Panc1 (cell line): ENCODE data around the gene RIPOR3. TPM values are rescaled to one million over a fixed set of nuclear protein-coding genes. Genes with fewer than 3 reads are reported as not detected.

Experiments used
- ATAC-seq: fragments of 200-7000 bp; cut with Tn5 transposase; 2 replicates; pipeline ENCODE4 v1.9.1; 2020; ENCODE audit warnings: mild to moderate bottlenecking, moderate library complexity
- BruUV-seq: library from RNA; stranded (reverse); fragments of 400-500 nt; replicated peaks from 2 replicates; lab custom pipeline; 2021; lab: Mats Ljungman, UMichigan
- CTCF ChIA-PET: fragments of 300-600 bp; sonication (Branson Sonifier 250); formaldehyde crosslinking; loops from one replicate; lab custom pipeline; 2022; ENCODE audit warnings: antibody characterized with exemption; lab: Charles Lee
- POLR2A ChIA-PET: fragments of 300-600 bp; sonication (Branson Sonifier 250); formaldehyde crosslinking; loops from one replicate; lab custom pipeline; 2022; ENCODE audit warnings: antibody characterized with exemption; lab: Charles Lee
- DNase-seq: peaks from one replicate; pipeline ENCODE4 v3.0.0-alpha.2; 2010; ENCODE audit warnings: low read depth, low spot score
- H3K27ac ChIP-seq: 2 replicates; pipeline ENCODE4 v1.5.1; 2011; ENCODE audit warnings: mild to moderate bottlenecking, low read length, inconsistent platforms
- H3K27me3 ChIP-seq: fragments of 200-500 bp; sonication (Bioruptor generic); 2 replicates; pipeline ENCODE4 v1.6.0; 2014; ENCODE audit warnings: low read length, inconsistent platforms; ENCODE audit not compliant: control insufficient read depth, insufficient read depth
- H3K36me3 ChIP-seq: fragments of 200-500 bp; sonication (Bioruptor generic); 2 replicates; pipeline ENCODE4 v1.5.1; 2014; ENCODE audit warnings: inconsistent platforms, mild to moderate bottlenecking, low read length, moderate library complexity; ENCODE audit not compliant: control insufficient read depth, insufficient read depth
- H3K4me1 ChIP-seq: 2 replicates; pipeline ENCODE4 v1.5.1; 2011; ENCODE audit warnings: inconsistent platforms, mild to moderate bottlenecking, low read length, moderate library complexity; ENCODE audit not compliant: control insufficient read depth, insufficient read depth
- H3K4me3 ChIP-seq, 2 experiments: 2 replicates each; pipeline ENCODE4 v1.5.1; 2011 to 2012; ENCODE audit warnings: low read depth in 2 of 2, low read length in 2 of 2, mild to moderate bottlenecking in 2 of 2, inconsistent platforms in 1 of 2, moderate library complexity in 1 of 2
- H3K9me3 ChIP-seq: fragments of 200-500 bp; sonication (Bioruptor generic); 2 replicates; pipeline ENCODE4 v1.5.1; 2014; ENCODE audit warnings: low read depth, mild to moderate bottlenecking, inconsistent platforms, low read length, moderate library complexity; ENCODE audit not compliant: control insufficient read depth, insufficient read depth
- POLR2AphosphoS5 ChIP-seq: IDR thresholded peaks from 2 replicates; pipeline ENCODE4 v1.6.1; 2012; ENCODE audit warnings: mild to moderate bottlenecking, low read depth, low read length, moderate library complexity
- SIN3A ChIP-seq: IDR thresholded peaks from 2 replicates; pipeline ENCODE4 v1.6.1; 2012; ENCODE audit warnings: low read depth, mild to moderate bottlenecking, low read length, moderate library complexity, borderline replicate concordance; ENCODE audit not compliant: insufficient read depth
- TCF7L2 ChIP-seq: IDR thresholded peaks from 2 replicates; pipeline ENCODE4 v1.6.1; 2011; ENCODE audit warnings: mild to moderate bottlenecking, low read depth, low read length, inconsistent platforms
- in situ Hi-C: cut with HindIII; loops from 2 replicates; pipeline ENCODE4 v1.10.0; 2016; ENCODE audit warnings: low sequenced_read_pairs, low pct_unique_long_range_greater_than_20kb
- intact Hi-C: fragments of 100-400 bp; cut with micrococcal nuclease; formaldehyde crosslinking; loops from one replicate; pipeline ENCODE4 v1.10.0; 2022; ENCODE audit not compliant: unreplicated experiment
- total RNA-seq: library from RNA; stranded (reverse); gene quantifications from one replicate; pipeline ENCODE4 v1.2.1, GENCODE V29; 2021; ENCODE audit not compliant: unreplicated experiment
- TF ChIP-seq, protein P1 (sequence below), 2 experiments: IDR thresholded peaks; 2 replicates each; pipeline ENCODE4 v1.6.1; 2011 to 2012; ENCODE audit warnings: low read depth in 2 of 2, control low read depth in 1 of 2, low read length in 1 of 2, mild to moderate bottlenecking in 1 of 2, moderate library complexity in 1 of 2; ENCODE audit not compliant: insufficient read depth in 1 of 2
- TF ChIP-seq, protein P2 (sequence below): fragments of 450-650 bp; IDR thresholded peaks from 2 replicates; pipeline ENCODE4 v1.5.1; 2017; ENCODE audit warnings: mild to moderate bottlenecking

Gene RIPOR3
- total RNA-seq, 1 experiment from 2014 or later = 92.5 TPM

DNA sequence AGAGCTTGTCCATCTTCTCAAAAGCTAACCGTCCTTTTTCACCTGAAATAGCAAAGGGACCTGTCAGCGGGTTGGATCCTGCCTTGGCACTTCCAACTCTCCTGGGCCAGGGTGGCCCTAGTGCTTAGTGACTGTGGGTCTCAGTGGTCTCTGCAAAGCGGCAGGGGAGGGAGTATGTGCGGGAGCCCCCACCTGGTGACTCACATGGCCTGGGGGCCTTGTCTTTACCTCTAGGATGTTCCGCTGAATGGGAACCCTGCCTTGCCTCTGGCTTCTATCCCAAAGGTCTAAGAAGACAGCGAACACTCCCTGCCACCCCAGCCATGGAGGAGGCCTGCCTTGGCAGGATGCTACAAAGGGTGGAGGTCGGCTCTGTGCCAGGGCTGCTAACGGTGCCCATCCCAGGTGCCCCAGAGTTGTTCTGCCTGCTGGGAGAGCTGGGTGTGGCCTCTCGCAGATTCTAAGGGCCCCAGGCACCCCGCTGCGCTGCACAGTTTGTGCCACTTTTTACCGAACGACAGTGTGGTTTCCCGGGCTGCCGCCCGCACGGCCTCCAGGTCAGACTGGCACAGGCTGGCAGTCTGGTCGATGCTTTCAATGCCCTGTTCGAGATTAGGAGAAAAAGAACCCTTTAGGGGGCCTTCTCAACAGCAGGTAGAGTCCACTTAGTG is 103.9 kb downstream of the RIPOR3 start:
- Histone ChIP-seq H3K4me1 (peaks cover 74% of the 10 kb centered on the region), H3K4me3 (no peak overlapping the region), H3K27ac (peak overlapping the region; percentile 70), H3K27me3 (no peaks in the 10 kb centered on the region), H3K9me3 (no peaks in the 10 kb centered on the region), H3K36me3 (peaks cover 16% of the 10 kb centered on the region)
- TF ChIP-seq POLR2AphosphoS5 (peak; percentile 7; the same call in 1 of the 2 replicates), TCF7L2 (no peak)
- ChIA-PET CTCF (no interaction called here), POLR2A (no interaction called here)
- ATAC-seq = peak; percentile 13
- intact Hi-C loops (no loop called here), in situ Hi-C loops (no loop called here)
- no TSS peak for BruUV-seq
- no peak for DNase-seq

DNA sequence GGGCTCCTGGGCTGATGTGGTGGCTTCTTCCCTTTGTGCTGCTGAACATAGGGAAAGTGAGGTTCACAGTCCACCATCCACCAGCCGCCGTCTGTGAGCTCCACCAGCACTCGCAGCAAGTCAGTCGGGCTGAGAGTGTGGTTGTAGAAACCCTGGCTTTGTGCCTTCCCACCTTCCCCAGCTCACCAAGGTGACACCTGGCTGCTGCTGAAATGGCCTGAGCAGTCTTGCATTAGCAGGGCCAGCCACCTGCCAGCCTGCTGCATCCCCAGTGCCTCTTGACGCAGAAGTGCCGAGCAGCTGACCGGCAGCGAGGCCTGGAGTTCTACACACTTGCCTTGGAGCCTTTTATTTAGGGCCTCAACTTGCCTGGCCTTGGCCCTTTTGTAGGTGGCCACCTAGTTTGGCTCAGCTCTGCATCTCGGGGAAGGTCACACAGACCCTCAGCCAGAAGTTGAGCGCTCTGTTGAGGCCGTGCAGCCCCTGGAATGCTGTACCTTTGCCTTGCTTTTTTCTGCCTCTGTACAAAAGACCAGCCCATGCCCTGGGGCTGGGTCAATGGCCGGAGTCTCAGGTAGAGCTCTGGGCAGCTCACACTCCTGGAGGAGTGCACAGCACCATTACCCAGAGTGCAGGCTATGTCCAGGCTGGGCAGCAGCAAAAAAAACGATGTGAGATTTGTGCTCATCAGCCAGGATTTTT is 104.7 kb downstream of the RIPOR3 start:
- in situ Hi-C loops = no loop called here
- CTCF ChIA-PET = no interaction called here

More for the DNA sequence above, 104.7 kb downstream of the RIPOR3 start:
- peaks cover 19% of the 10 kb centered on the region for H3K36me3 ChIP-seq
- peak overlapping the region; percentile 70 for H3K27ac ChIP-seq
- DNase-seq (no peak), ATAC-seq (no peak)
- H3K4me3 ChIP-seq = no peak overlapping the region
- H3K9me3 ChIP-seq = no peaks in the 10 kb centered on the region
- TF ChIP-seq, protein P1, sequence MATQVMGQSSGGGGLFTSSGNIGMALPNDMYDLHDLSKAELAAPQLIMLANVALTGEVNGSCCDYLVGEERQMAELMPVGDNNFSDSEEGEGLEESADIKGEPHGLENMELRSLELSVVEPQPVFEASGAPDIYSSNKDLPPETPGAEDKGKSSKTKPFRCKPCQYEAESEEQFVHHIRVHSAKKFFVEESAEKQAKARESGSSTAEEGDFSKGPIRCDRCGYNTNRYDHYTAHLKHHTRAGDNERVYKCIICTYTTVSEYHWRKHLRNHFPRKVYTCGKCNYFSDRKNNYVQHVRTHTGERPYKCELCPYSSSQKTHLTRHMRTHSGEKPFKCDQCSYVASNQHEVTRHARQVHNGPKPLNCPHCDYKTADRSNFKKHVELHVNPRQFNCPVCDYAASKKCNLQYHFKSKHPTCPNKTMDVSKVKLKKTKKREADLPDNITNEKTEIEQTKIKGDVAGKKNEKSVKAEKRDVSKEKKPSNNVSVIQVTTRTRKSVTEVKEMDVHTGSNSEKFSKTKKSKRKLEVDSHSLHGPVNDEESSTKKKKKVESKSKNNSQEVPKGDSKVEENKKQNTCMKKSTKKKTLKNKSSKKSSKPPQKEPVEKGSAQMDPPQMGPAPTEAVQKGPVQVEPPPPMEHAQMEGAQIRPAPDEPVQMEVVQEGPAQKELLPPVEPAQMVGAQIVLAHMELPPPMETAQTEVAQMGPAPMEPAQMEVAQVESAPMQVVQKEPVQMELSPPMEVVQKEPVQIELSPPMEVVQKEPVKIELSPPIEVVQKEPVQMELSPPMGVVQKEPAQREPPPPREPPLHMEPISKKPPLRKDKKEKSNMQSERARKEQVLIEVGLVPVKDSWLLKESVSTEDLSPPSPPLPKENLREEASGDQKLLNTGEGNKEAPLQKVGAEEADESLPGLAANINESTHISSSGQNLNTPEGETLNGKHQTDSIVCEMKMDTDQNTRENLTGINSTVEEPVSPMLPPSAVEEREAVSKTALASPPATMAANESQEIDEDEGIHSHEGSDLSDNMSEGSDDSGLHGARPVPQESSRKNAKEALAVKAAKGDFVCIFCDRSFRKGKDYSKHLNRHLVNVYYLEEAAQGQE (IDR thresholded peaks at IDR 0.05; ENCODE audit: insufficient read depth in 1 of 2, low read depth in 2 of 2, low read length in 1 of 2) = no peak
- TF ChIP-seq, protein P2, sequence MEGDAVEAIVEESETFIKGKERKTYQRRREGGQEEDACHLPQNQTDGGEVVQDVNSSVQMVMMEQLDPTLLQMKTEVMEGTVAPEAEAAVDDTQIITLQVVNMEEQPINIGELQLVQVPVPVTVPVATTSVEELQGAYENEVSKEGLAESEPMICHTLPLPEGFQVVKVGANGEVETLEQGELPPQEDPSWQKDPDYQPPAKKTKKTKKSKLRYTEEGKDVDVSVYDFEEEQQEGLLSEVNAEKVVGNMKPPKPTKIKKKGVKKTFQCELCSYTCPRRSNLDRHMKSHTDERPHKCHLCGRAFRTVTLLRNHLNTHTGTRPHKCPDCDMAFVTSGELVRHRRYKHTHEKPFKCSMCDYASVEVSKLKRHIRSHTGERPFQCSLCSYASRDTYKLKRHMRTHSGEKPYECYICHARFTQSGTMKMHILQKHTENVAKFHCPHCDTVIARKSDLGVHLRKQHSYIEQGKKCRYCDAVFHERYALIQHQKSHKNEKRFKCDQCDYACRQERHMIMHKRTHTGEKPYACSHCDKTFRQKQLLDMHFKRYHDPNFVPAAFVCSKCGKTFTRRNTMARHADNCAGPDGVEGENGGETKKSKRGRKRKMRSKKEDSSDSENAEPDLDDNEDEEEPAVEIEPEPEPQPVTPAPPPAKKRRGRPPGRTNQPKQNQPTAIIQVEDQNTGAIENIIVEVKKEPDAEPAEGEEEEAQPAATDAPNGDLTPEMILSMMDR = no peak
- TF ChIP-seq SIN3A (no peak), TCF7L2 (no peak), POLR2AphosphoS5 (no peak)
- BruUV-seq = TSS peak; percentile 33
- no peaks in the 10 kb centered on the region for H3K27me3 ChIP-seq
- POLR2A ChIA-PET = interaction anchor here (0.7 kb wide), 1 partner anchor 321 kb away, joined by 3 read pairs; no protein-coding TSS in a partner anchor
- H3K4me1 ChIP-seq = peaks cover 74% of the 10 kb centered on the region
- intact Hi-C loops = no loop called here
